Activated CD8-positive, alpha-beta T cell treated with anti-CD3 and anti-CD28 coated beads for 36 hours (primary cell): ENCODE measurements around the gene EPHB4. TPM values are rescaled to one million over a fixed set of nuclear protein-coding genes. Genes with fewer than 3 reads are reported as not detected.

Experiments
- ATAC-seq: fragments of 200-7000 bp; cut with Tn5 transposase; one replicate; pipeline ENCODE4 v1.10.0; 2021; ENCODE audit warnings: mild to moderate bottlenecking, moderate library complexity
- CTCF ChIA-PET: fragments of 350-600 bp; sonication (Branson Sonifier 250); formaldehyde crosslinking; loops from one replicate; lab custom pipeline; 2021; ENCODE audit warnings: antibody characterized with exemption; lab: Charles Lee
- POLR2A ChIA-PET: fragments of 350-600 bp; sonication (Branson Sonifier 250); formaldehyde crosslinking; loops from one replicate; lab custom pipeline; 2021; ENCODE audit warnings: antibody characterized with exemption; lab: Charles Lee
- DNase-seq: peaks from one replicate; pipeline ENCODE4 v3.0.0-alpha.2; 2020
- H3K27ac Mint-ChIP-seq: one replicate; pipeline ENCODE4 v1.8.0; 2021; ENCODE audit warnings: mild to moderate bottlenecking, mixed read lengths
- H3K27me3 Mint-ChIP-seq: one replicate; pipeline ENCODE4 v1.8.0; 2021; ENCODE audit warnings: mixed read lengths
- H3K36me3 Mint-ChIP-seq: one replicate; pipeline ENCODE4 v1.8.0; 2021; ENCODE audit warnings: low read depth, mixed read lengths
- H3K4me1 Mint-ChIP-seq: one replicate; pipeline ENCODE4 v1.8.0; 2021; ENCODE audit warnings: low read depth, mixed read lengths
- H3K4me3 Mint-ChIP-seq: one replicate; pipeline ENCODE4 v1.8.0; 2021; ENCODE audit warnings: mild to moderate bottlenecking, moderate library complexity, mixed read lengths
- H3K9me3 Mint-ChIP-seq: one replicate; pipeline ENCODE4 v1.8.0; 2021; ENCODE audit warnings: mixed read lengths
- intact Hi-C: fragments of 100-400 bp; cut with micrococcal nuclease; formaldehyde crosslinking; loops from one replicate; pipeline ENCODE4 v1.10.0; 2022
- total RNA-seq, 2 experiments: library from RNA; stranded (reverse); gene quantifications; one replicate each; pipeline ENCODE4 v1.2.3, GENCODE V29; 2021
- TF ChIP-seq, protein P1 (sequence below): fragments of 200-600 bp; IDR thresholded peaks from one replicate; pipeline ENCODE4 v1.8.0; 2022; ENCODE audit warnings: antibody characterized with exemption, mild to moderate bottlenecking

Gene EPHB4
- total RNA-seq, 2 experiments from 2014 or later = 4.8 to 5.8 TPM

- CTCF ChIA-PET = interaction anchor here (0.7 to 11.7 kb wide), 17 partner anchors 8 to 260 kb away, joined by 3 to 167 read pairs (median 4); partner anchors contain the start of gene SLC12A9
- TF ChIP-seq, protein P1, sequence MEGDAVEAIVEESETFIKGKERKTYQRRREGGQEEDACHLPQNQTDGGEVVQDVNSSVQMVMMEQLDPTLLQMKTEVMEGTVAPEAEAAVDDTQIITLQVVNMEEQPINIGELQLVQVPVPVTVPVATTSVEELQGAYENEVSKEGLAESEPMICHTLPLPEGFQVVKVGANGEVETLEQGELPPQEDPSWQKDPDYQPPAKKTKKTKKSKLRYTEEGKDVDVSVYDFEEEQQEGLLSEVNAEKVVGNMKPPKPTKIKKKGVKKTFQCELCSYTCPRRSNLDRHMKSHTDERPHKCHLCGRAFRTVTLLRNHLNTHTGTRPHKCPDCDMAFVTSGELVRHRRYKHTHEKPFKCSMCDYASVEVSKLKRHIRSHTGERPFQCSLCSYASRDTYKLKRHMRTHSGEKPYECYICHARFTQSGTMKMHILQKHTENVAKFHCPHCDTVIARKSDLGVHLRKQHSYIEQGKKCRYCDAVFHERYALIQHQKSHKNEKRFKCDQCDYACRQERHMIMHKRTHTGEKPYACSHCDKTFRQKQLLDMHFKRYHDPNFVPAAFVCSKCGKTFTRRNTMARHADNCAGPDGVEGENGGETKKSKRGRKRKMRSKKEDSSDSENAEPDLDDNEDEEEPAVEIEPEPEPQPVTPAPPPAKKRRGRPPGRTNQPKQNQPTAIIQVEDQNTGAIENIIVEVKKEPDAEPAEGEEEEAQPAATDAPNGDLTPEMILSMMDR = peak; percentile 71
- POLR2A ChIA-PET = no interaction called here
These were observed 28.1 kb downstream of the EPHB4 start for GRCh38 chr7:100799037-100799896.

GRCh38 chr7:100794741-100795140, 32.6 kb downstream of the EPHB4 start:
- ATAC-seq (no peak), DNase-seq (no peak)
- TF ChIP-seq, protein P1 = no peak
- ChIA-PET CTCF (no interaction called here), POLR2A (interaction anchor here (0.6 kb wide), 1 partner anchor 85 kb away, joined by 4 read pairs; no protein-coding TSS in a partner anchor)
- Mint-ChIP-seq H3K9me3 (no peaks in the 10 kb centered on the region), H3K4me3 (no peak overlapping the region), H3K36me3 (no peaks in the 10 kb centered on the region), H3K27me3 (peaks cover 6% of the 10 kb centered on the region), H3K4me1 (no peaks in the 10 kb centered on the region), H3K27ac (no peak overlapping the region)
- intact Hi-C loops = no loop called here

More at GRCh38 chr7:100799037-100799896, 28.1 kb downstream of the EPHB4 start:
- H3K36me3 Mint-ChIP-seq = no peaks in the 10 kb centered on the region
- intact Hi-C loops = no loop called here
- ATAC-seq (peak; percentile 72), DNase-seq (peak; percentile 80)
- peaks cover 4% of the 10 kb centered on the region for H3K4me1 Mint-ChIP-seq
- peaks cover 8% of the 10 kb centered on the region for H3K27me3 Mint-ChIP-seq
- H3K27ac Mint-ChIP-seq = no peak overlapping the region
- H3K9me3 Mint-ChIP-seq = no peaks in the 10 kb centered on the region
- H3K4me3 Mint-ChIP-seq = no peak overlapping the region

DNA sequence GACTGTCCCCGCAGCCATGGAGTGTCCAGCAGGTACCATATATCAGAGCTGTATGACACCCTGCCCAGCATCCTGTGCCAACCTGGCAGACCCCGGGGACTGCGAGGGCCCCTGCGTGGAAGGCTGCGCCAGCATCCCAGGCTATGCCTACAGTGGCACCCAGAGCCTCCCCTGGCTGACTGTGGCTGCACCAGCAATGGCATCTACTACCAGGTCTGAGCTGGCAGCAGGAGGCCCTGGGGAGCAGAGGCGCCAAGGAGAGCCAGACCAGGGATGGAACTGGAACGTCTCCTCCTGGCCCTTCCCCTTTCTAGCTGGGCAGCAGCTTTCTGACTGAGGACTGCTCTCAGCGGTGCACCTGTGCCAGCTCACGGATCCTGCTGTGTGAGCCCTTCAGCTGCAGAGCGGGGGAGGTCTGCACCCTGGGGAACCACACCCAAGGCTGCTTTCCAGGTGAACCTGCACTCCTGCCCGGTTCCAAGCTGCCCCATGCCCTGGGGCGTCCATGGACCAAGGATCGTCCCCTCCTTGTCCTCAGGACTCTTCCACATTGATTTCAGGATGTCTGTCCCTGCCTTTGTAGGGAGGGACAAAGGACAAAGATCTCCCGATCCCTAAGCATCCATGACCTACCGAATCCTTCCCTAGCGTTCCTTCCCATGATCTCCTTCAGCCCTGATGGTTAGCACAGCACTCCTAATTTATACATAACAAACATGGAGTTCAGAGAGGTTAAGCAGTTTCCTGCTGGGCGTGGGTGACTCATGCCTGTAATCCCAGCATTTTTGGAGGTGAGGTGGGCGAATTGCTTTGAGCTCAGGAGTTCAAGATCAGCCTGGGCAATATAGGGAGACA, 33.3 kb downstream of the EPHB4 start:
- POLR2A ChIA-PET = interaction anchor here (0.6 kb wide), 1 partner anchor 86 kb away, joined by 4 read pairs; no protein-coding TSS in a partner anchor

DNA sequence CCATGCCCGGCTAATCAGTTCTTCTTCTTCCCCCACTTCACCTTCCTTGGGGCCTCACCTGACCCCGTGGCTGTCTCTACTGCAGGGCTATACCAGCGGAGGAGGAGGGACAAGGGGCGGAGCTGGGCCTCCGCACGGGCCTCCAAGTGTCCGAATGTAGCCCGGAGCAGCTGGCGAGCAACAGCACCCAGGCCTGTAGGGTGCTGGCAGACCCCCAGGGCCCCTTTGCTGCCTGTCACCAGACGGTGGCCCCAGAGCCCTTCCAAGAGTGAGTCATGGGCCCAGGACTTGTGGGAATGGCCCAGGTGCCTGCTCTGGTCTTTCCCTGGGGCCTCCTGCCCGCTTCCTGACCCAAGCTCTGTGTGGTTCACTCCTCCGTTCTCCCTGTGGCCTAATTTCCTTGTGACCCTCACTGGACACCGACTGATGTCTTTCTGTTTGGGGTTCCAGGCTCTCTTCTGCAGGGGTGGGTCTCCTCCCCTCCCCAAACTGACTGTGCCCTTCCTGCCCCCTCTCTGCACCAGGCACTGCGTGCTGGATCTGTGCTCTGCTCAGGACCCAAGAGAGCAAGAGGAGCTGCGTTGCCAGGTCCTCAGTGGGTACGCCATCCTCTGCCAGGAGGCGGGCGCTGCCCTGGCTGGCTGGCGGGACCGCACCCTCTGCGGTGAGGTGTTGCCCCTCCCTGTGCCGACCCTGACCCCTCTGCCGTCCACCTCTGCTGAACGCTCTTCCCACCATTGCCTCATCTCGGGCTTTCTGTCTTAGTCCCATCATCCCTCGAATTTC, 35.2 kb downstream of the EPHB4 start:
- Mint-ChIP-seq H3K4me3 (no peak overlapping the region), H3K27me3 (peaks cover 1% of the 10 kb centered on the region), H3K4me1 (no peaks in the 10 kb centered on the region), H3K36me3 (no peaks in the 10 kb centered on the region), H3K27ac (no peak overlapping the region), H3K9me3 (no peaks in the 10 kb centered on the region)
- ChIA-PET POLR2A (no interaction called here), CTCF (no interaction called here)
- ATAC-seq = no peak
- DNase-seq = no peak
- TF ChIP-seq, protein P1 = no peak
- intact Hi-C loops = no loop called here

More for the DNA sequence above, 33.3 kb downstream of the EPHB4 start:
- Mint-ChIP-seq H3K9me3 (no peaks in the 10 kb centered on the region), H3K4me3 (no peak overlapping the region), H3K27me3 (peaks cover 4% of the 10 kb centered on the region), H3K4me1 (no peaks in the 10 kb centered on the region), H3K36me3 (no peaks in the 10 kb centered on the region), H3K27ac (no peak overlapping the region)
- DNase-seq = no peak
- CTCF ChIA-PET = interaction anchor here (1.1 kb wide), 1 partner anchor 58 kb away, joined by 4 read pairs; the partner anchor contains the start of gene SLC12A9
- TF ChIP-seq, protein P1 = no peak
- intact Hi-C loops = no loop called here
- ATAC-seq = no peak
